ENCODE data around the gene CRISP2. TPM values are rescaled to one million over a fixed set of nuclear protein-coding genes. Genes with fewer than 3 reads are reported as not detected.

Gene CRISP2
- total and polyA plus RNA-seq, 7 donors: not detected

DNA sequence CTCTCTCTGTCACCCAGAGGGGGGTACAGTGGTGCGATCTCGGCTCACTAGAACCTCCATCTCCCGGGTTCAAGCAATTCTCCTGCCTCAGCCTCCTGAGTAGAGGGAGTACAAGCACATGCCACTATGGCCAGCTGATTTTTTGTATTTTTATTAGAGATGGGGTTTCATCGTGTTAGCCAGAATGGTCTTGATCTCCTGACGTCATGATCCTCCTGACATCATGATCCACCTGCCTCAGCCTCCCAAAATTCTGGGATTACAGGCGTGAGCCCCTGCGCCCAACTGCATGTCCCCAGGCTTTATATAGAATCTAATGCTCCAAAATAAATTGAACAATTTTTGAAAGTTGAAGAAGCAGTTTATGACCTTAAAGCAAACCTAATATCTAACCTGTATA, 7.0 kb upstream of the CRISP2 start:
- Histone ChIP-seq H3K36me3 (ENCODE audit: insufficient read depth in 1 of 2, low read depth in 1 of 2) (no peaks in the 10 kb centered on the region), H3K27ac (no peak overlapping the region), H3K4me1 (no peaks in the 10 kb centered on the region), H3K27me3 (ENCODE audit: insufficient read depth in 3 of 3, low read length in 2 of 3) (no peaks in the 10 kb centered on the region), H3K9me3 (peaks cover 2% of the 10 kb centered on the region), H3K4me3 (no peak overlapping the region)
- 81 to 92% (median 82%) methylated on average over 7 of the region's 7 CpGs for WGBS, 3 donors
- intact Hi-C loops (cut with DNase I): no loop called here
- DNase-seq: no peak
- TF ChIP-seq, protein P1, sequence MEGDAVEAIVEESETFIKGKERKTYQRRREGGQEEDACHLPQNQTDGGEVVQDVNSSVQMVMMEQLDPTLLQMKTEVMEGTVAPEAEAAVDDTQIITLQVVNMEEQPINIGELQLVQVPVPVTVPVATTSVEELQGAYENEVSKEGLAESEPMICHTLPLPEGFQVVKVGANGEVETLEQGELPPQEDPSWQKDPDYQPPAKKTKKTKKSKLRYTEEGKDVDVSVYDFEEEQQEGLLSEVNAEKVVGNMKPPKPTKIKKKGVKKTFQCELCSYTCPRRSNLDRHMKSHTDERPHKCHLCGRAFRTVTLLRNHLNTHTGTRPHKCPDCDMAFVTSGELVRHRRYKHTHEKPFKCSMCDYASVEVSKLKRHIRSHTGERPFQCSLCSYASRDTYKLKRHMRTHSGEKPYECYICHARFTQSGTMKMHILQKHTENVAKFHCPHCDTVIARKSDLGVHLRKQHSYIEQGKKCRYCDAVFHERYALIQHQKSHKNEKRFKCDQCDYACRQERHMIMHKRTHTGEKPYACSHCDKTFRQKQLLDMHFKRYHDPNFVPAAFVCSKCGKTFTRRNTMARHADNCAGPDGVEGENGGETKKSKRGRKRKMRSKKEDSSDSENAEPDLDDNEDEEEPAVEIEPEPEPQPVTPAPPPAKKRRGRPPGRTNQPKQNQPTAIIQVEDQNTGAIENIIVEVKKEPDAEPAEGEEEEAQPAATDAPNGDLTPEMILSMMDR (IDR thresholded peaks at IDR 0.05): no peak
- ATAC-seq: no peak

DNA sequence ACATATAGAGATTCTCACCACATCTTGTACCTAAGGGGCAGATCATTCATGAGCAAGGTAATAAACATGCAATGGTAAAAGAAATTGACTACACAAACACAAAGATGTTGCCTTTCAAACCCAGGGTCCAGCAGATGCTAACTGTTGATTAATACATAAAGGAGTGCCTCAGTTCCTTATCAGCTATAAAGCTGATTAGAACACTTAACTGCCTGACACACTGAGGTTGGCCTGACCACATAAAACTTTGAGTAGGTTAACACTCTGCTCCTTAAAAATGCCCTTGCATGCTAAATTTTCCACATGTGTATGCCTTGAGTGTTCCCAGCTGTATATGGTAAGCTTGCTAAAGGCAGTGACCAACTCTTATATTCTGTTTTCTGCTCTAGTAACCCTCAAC, 14.9 kb downstream of the CRISP2 start:
- Histone ChIP-seq H3K36me3 (ENCODE audit: insufficient read depth in 1 of 2, low read depth in 1 of 2) (no peaks in the 10 kb centered on the region), H3K4me1 (no peaks in the 10 kb centered on the region), H3K9me3 (peaks cover under 1% of the 10 kb centered on the region), H3K4me3 (no peak overlapping the region), H3K27me3 (ENCODE audit: insufficient read depth in 3 of 3, low read length in 2 of 3) (no peaks in the 10 kb centered on the region), H3K27ac (no peak overlapping the region)
- no peak for DNase-seq
- TF ChIP-seq, protein P1 (IDR thresholded peaks at IDR 0.05): no peak
- intact Hi-C loops (cut with DNase I): no loop called here
- ATAC-seq: no peak

DNA sequence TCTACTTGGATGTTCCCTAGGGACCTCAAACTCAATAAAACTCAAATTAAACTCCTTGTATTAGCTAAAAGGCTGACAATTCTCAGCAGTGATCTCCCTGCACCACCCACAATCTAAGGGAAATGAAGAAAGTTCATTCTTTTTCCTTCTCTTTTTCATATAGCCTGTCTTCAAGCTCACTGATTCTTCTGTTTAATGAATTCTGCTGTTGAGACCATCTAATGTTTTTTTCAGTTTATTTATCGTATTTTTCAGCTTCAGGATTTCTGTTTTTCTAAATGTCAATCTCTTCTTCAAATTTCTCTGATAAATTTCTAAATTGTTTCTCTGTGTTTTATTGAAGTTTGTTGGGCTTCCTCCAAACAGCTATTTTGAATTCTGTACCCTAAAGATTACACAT, 19.8 kb downstream of the CRISP2 start:
- no peak for DNase-seq
- Histone ChIP-seq H3K27me3 (ENCODE audit: insufficient read depth in 3 of 3, low read length in 2 of 3) (no peaks in the 10 kb centered on the region), H3K9me3 (peaks cover 9% of the 10 kb centered on the region), H3K27ac (no peak overlapping the region), H3K36me3 (ENCODE audit: insufficient read depth in 1 of 2, low read depth in 1 of 2) (no peaks in the 10 kb centered on the region), H3K4me1 (no peaks in the 10 kb centered on the region), H3K4me3 (no peak overlapping the region)
- WGBS, 3 donors: 39 to 83% (median 81%) methylated on average over 1 of the region's 1 CpG
- ATAC-seq: no peak
- TF ChIP-seq, protein P1 (IDR thresholded peaks at IDR 0.05): no peak
- intact Hi-C loops (cut with DNase I): no loop called here

DNA sequence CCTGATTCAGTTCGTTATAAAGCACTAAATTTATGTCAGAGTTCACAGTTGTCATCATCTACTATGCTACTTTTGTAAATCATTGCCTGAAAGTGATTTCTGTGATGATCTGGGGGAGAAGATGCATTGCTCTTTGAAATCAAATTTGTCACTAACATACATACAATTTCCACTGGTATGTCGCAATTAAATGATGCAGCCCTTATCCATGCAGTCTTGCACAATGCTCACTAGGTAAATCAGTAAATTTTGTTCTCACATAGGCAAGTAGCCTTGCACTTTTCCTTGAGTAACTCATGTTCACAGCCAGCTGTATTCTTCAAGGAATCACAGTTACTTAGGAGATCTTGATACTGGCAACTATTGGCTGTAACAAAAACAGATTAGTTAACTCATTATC, 20.8 kb downstream of the CRISP2 start:
- H3K4me3 ChIP-seq: no peak overlapping the region
- intact Hi-C loops (cut with DNase I): no loop called here
- DNase-seq (no peak), ATAC-seq (no peak)
- H3K27ac ChIP-seq: no peak overlapping the region
- TF ChIP-seq, protein P1 (IDR thresholded peaks at IDR 0.05): no peak
- no peaks in the 10 kb centered on the region for H3K27me3 ChIP-seq (ENCODE audit: insufficient read depth in 3 of 3, low read length in 2 of 3)
- no peaks in the 10 kb centered on the region for H3K36me3 ChIP-seq (ENCODE audit: insufficient read depth in 1 of 2, low read depth in 1 of 2)
- WGBS, 3 donors: 71 to 81% (median 75%) methylated on average over 2 of the region's 2 CpGs
- no peaks in the 10 kb centered on the region for H3K4me1 ChIP-seq
- peaks cover 9% of the 10 kb centered on the region for H3K9me3 ChIP-seq

DNA sequence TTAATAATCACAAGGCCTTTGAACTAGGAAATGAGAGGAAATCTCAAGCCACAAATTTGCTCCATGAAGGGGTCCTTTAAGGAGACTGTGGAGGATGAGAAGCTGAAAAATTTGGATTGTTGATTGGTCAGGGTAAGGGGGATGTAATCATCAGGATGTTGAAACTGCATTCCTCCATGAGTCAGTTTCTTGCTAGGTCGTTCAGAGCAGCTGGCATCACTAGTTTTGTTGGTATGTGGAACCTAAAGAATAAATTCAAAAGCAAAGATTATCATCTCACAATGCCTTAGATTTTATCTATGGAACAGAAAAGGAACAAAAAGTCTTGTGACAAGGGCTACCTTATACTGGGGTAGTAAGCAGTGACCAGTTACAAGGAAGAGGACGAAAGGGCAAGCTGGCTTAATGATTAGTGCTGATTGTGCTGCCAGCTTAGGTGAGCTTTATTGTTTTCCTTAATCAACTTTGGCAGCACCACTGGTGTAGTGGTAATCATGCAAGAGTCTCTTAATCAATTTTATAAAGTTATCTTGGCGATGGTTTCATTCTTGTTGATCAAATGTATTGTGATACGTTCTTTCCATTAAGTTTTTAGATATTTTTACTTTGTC, 36.6 kb downstream of the CRISP2 start:
- TF ChIP-seq, protein P1 (IDR thresholded peaks at IDR 0.05): no peak
- Histone ChIP-seq H3K4me3 (no peak overlapping the region), H3K9me3 (no peaks in the 10 kb centered on the region), H3K27me3 (ENCODE audit: insufficient read depth in 3 of 3, low read length in 2 of 3) (no peaks in the 10 kb centered on the region), H3K4me1 (no peaks in the 10 kb centered on the region), H3K36me3 (ENCODE audit: insufficient read depth in 1 of 2, low read depth in 1 of 2) (no peaks in the 10 kb centered on the region), H3K27ac (no peak overlapping the region)
- intact Hi-C loops (cut with DNase I): no loop called here
- ATAC-seq: no peak
- 60 to 70% (median 61%) methylated on average over 4 of the region's 4 CpGs for WGBS, 3 donors
- DNase-seq: no peak
